Superior temporal gyrus (tissue), 1 donor: ENCODE measurements around the gene ISOC1.

ENCODE experiments used
- DNase-seq: peaks from one replicate; pipeline ENCODE4 v3.0.0-alpha.2; 2016; ENCODE audit errors: extremely low spot score

Gene ISOC1

DNA sequence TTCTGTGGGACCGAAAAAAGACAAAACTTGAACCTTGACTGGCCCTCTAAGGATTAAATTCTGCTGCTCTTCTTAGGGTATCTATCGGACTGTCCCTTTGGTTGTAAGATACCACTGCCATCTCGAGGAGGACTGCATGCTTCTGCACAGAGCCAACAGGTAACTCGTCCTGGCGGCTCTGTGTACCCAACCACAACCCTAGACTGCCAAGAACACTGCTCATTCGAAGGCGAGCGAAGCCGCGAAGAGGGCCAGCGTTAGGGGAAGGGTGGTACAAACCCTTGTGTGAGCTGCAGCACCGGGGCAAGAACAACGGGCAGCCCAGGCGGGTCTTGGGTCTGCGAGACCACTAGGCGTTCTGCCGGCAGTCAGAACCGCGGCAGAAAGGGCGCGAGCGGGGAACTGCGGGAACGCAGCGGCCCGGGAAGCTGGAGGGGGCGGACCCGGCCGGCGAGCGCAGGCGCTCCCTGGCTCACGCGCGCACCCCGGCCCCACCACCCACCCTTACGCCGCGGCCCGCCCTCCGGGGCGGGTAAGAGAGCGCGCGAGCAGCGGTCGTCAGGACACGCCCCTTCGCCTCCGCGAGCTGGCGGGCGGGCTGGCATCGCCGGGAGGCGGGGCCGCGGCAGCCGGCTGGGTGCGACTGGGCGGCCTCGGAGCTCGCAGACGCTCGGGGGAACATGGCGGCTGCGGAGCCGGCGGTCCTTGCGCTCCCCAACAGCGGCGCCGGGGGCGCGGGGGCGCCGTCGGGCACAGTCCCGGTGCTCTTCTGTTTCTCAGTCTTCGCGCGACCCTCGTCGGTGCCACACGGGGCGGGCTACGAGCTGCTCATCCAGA lies at the start of gene ISOC1:
Gene ISOC1 (plus strand): TSS at position 663 of the 837 bp plus-strand sequence. CDS start 18 bp downstream, at position 681.
- DNase-seq: peak; percentile 85

DNA sequence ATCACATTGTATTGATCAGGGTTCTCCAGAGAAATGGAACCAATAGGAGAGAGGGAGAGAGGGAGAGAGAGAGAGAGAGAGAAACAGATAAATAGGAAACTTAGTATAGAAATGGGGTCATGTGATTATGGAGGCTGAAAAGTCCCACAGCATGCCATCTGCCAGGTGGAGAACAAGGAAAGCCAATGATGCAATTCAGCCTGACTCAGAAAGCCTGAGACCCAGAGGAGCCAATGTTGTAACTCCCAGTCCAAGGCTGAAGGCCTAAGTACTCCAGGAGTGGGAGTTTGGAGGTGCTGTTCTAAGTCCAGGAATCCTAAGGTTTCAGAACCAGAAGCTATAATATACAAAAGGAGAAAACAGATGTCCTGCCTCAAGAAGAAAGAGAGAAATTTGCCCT lies 48.4 kb upstream of the ISOC1 start:
- no peak for DNase-seq

- no peak for DNase-seq
Measured at GRCh38 chr5:129048509-129048908, 46.0 kb upstream of the ISOC1 start.

DNA sequence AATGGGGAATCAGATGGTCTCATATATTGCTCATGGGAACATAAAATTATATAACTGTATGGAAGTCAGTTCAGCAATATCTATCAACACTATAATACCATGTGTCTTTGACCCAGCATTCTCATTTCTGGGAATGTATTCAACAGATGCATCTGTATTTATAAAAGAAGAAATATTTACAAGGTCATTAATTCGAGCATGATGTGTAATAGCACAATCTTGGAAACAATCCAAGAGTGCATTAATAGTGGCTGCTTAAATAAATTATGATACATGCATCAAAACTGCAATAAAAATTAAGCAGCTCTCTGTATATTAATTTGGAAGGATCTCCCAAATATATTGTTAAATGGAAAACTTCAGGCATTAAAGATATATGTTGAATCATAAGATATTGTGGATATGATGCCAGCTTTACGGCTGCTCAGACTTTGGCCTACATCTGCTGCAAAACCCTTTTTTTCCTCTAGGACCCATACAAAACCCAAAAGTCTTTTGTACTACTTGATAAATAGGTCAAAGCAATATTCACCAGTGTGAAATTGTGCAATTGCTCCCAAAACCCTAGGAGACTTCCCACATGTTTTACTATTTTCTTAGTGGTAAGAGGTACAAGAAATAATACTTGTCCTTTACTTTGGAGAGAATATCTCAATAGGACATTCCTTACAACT lies 45.3 kb upstream of the ISOC1 start:
- DNase-seq: no peak

DNA sequence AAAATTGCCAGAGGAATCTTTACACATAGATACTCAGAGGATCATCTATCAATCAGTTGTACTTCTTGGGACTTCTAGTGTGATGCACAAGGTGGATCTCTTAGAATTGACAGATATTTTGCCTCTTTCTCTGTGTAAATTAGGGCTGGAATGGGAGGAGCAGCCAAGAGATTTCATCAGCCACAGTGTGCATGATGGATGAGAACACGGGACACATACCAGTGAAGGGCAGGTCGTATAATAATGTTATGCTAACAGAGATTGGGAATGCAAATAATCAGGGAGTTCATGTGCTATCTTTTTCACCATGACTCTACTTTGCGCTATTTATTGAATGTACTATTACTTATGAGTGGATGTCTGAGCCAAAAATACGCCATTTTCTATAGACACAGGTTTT lies 43.3 kb upstream of the ISOC1 start:
- DNase-seq: no peak

DNA sequence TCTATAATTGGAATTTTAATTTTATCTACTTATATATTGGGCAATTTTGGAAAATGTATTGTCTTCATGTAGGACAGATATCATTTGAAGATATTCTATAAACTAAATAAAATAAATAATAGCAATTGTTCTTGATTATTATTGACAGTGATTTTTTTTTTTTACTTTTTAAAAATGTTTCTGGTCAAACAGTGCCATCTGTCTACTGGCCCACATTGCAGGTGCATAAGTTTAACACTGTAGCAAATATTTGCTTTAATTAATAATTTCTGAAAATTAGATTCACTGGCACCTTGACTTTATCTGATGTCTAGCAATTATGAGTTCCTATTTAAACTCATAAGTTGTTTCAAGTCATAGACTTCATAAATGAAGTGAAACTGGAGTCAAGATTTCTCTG lies 41.1 kb upstream of the ISOC1 start:
- no peak for DNase-seq

DNA sequence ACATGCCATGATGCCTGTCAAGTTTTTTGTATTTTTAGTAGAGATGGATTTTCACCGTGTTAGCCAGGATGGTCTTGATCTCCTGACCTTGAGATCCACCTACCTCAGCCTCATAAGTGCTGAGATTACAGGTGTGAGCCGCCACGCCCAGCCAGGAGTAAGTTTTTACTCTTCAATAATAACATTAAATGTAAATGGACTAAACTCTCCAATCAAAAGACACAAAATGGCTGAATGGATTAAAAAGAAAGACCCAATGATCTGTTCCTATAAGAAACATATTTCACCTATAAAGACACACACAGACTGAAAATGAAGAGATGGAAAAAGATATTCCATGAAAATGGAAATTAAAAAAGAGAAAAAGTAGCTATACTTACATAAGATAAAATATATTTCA lies 37.2 kb upstream of the ISOC1 start:
- no peak for DNase-seq

- DNase-seq: no peak
Measured at GRCh38 chr5:129061849-129062248, 32.7 kb upstream of the ISOC1 start.

- DNase-seq: peak; percentile 71
Measured at GRCh38 chr5:129063483-129064113, 31.0 kb upstream of the ISOC1 start.

DNA sequence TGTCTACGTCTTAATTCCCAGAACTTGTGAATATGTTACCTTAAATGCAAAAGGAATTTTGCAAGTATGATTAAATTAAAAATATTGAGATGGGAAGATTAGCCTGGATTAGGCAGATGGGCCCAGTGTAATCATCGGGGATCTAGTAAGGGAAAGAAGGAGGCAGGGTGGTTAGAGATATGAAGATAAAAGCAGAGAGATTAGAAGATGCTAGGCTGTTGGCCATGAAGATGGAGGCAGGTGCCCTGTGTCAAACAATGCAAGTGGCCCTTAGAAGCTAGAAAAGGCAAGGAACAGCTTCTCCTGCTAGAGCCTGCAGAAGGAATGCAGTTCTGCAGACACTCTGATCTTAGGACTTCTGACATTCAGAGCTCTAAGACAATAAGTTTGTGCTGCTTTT lies 28.8 kb upstream of the ISOC1 start:
- DNase-seq: no peak

DNA sequence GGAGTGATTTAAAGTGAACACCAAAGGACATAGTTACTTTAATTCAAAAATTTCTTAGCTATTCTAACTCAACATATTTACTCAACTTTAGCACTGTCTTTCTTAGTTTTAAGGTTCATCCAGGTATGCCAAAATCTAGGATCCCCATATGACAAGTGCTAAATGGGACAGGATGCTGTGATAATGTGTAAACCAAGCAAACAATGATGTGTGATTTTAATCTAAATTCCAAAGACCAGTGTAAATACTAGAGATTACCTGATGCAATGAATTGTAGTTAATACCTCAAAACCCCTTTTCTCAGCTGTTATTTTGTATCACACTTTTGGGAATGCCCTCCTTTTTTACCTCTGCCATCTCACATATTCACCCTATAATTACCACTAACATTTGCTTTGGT lies 26.8 kb upstream of the ISOC1 start:
- no peak for DNase-seq

- DNase-seq: peak; percentile 56
Measured at GRCh38 chr5:129069292-129069691, 25.3 kb upstream of the ISOC1 start.

DNA sequence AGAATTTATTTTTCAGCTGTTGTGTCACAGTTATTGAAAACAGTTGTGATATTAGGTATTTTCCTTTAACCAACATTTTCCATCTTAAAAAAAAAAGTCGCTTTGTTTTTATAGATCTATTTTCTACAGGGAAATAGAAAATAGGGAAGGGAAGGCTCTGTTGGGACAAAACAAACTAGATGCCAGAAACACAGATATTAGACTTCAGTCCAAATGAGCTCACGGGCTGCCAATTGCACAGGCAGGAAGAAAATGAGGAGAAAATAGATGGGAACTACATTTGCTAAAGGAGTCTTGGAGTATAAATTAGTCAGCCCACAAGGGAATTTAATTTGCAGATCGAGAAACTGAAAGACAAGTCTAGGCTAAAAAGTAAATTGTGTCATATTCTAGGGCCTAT lies 21.4 kb upstream of the ISOC1 start:
- no peak for DNase-seq

DNA sequence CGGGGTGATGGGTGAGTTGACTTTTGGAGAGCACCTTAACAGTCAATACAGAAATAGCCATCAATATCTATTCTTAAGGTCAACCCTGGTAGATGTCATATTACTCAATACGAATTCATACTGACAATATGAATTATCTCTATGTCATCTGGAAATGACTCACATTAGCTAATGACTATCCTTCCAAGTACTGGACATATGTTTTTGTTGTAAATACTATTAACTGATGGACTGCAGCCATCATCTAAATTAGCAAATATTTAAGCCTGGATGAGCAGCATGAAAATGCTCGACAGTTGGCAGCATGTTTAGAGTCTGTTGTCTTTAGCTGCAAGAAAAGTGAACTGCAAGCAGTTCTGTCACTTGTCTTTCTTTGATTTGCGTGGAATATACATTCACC lies 19.6 kb upstream of the ISOC1 start:
- DNase-seq: no peak

GRCh38 chr5:129077433-129078075 lies 17.0 kb upstream of the ISOC1 start:
- DNase-seq: no peak

- no peak for DNase-seq
Measured at GRCh38 chr5:129078247-129078646, 16.3 kb upstream of the ISOC1 start.

GRCh38 chr5:129078660-129079059 lies 15.9 kb upstream of the ISOC1 start:
- DNase-seq: no peak

DNA sequence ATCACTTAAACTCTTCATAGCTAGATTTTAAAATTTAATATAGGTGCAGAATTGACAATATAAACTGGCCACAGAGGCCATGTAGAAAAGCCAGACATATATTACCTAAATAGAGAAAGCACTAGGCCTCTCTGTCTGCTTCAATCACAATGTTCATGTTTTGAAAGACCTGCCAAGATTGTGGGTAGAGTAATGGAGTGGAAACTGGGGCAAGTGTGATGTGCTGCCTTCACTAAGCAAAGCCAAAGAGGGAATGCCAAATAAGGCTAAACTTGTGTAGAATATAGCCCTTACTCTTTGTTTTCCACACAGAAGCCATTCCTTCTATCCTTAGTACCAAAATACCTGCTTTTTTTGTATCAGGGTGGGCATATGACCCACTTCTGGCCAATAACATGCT lies 15.1 kb upstream of the ISOC1 start:
- no peak for DNase-seq

DNA sequence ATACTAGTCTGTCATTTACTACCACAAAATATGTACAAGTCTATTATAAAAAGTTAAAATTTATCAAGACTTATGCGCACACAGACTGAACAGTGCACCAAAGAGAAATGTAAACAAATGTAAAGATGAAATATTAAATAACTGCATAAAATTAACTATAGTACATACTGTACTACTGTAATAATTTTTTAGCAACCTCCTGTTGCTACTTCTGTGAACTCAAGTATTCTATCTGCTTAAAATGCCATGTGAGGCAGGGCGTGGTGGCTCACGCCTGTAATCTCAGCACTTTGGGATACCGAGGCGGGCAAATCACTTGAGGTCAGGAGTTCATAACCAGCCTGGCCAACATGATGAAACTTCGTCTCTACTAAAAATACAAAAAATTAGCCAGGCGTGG lies 13.8 kb upstream of the ISOC1 start:
- no peak for DNase-seq

DNA sequence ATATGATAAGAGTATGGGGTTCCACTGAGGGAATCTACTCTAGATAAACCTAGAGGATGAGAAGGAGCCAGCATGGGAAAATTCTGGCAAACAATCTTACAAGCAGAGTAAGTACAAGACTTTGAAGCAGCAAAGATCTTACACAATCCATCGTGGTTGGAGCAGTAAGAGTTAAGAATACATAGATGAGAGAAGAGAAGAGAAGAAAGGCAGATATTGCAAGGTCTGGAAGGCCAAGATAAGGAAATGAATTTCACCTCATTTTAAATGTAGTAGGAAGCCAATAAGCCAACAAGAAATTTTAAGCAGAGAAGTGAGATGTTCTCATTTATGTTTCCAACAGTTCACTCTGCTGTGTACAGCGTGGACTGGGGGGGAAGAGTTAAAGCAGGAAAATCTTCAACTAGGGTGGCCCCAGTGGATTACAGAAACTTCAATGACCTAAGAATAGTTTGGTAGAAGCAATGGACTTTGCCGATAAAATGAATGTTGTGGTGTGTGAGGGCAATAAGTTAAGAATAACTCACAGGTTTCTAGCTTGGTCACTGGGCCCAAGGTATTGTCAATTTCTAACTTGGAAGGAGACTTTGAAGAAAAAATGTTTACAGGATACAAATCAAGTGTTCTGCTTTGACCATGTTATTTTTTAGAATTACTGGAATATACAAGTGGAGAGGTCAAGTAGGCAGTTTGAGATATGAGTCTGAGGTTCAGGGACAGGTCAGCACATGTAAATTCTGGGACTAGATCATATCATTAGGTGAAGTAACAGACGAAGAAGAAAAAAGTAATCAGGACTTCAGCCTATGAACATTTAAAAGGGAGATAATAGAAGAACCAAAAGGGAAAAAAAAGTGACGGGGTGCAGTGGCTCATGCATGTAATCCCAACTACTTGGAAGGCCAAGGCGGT lies 12.1 kb upstream of the ISOC1 start:
- no peak for DNase-seq
